Panc1 (cell line): ENCODE data around the gene RNF213. TPM values are rescaled to one million over a fixed set of nuclear protein-coding genes. Genes with fewer than 3 reads are reported as not detected.

Source experiments
- ATAC-seq: fragments of 200-7000 bp; cut with Tn5 transposase; 2 replicates; pipeline ENCODE4 v1.9.1; 2020; ENCODE audit warnings: mild to moderate bottlenecking, moderate library complexity
- BruUV-seq: library from RNA; stranded (reverse); fragments of 400-500 nt; replicated peaks from 2 replicates; lab custom pipeline; 2021; lab: Mats Ljungman, UMichigan
- CTCF ChIA-PET: fragments of 300-600 bp; sonication (Branson Sonifier 250); formaldehyde crosslinking; loops from one replicate; lab custom pipeline; 2022; ENCODE audit warnings: antibody characterized with exemption; lab: Charles Lee
- POLR2A ChIA-PET: fragments of 300-600 bp; sonication (Branson Sonifier 250); formaldehyde crosslinking; loops from one replicate; lab custom pipeline; 2022; ENCODE audit warnings: antibody characterized with exemption; lab: Charles Lee
- DNase-seq: peaks from one replicate; pipeline ENCODE4 v3.0.0-alpha.2; 2010; ENCODE audit warnings: low read depth, low spot score
- H3K27ac ChIP-seq: 2 replicates; pipeline ENCODE4 v1.5.1; 2011; ENCODE audit warnings: mild to moderate bottlenecking, low read length, inconsistent platforms
- H3K27me3 ChIP-seq: fragments of 200-500 bp; sonication (Bioruptor generic); 2 replicates; pipeline ENCODE4 v1.6.0; 2014; ENCODE audit warnings: low read length, inconsistent platforms; ENCODE audit not compliant: control insufficient read depth, insufficient read depth
- H3K36me3 ChIP-seq: fragments of 200-500 bp; sonication (Bioruptor generic); 2 replicates; pipeline ENCODE4 v1.5.1; 2014; ENCODE audit warnings: inconsistent platforms, mild to moderate bottlenecking, low read length, moderate library complexity; ENCODE audit not compliant: control insufficient read depth, insufficient read depth
- H3K4me1 ChIP-seq: 2 replicates; pipeline ENCODE4 v1.5.1; 2011; ENCODE audit warnings: inconsistent platforms, mild to moderate bottlenecking, low read length, moderate library complexity; ENCODE audit not compliant: control insufficient read depth, insufficient read depth
- H3K4me3 ChIP-seq, 2 experiments: 2 replicates each; pipeline ENCODE4 v1.5.1; 2011 to 2012; ENCODE audit warnings: low read depth in 2 of 2, low read length in 2 of 2, mild to moderate bottlenecking in 2 of 2, inconsistent platforms in 1 of 2, moderate library complexity in 1 of 2
- H3K9me3 ChIP-seq: fragments of 200-500 bp; sonication (Bioruptor generic); 2 replicates; pipeline ENCODE4 v1.5.1; 2014; ENCODE audit warnings: low read depth, mild to moderate bottlenecking, inconsistent platforms, low read length, moderate library complexity; ENCODE audit not compliant: control insufficient read depth, insufficient read depth
- CTCF ChIP-seq: fragments of 450-650 bp; IDR thresholded peaks from 2 replicates; pipeline ENCODE4 v1.5.1; 2017; ENCODE audit warnings: mild to moderate bottlenecking
- POLR2AphosphoS5 ChIP-seq: IDR thresholded peaks from 2 replicates; pipeline ENCODE4 v1.6.1; 2012; ENCODE audit warnings: mild to moderate bottlenecking, low read depth, low read length, moderate library complexity
- REST ChIP-seq, 2 experiments: IDR thresholded peaks; 2 replicates each; pipeline ENCODE4 v1.6.1; 2011 to 2012; ENCODE audit warnings: low read depth in 2 of 2, control low read depth in 1 of 2, low read length in 1 of 2, mild to moderate bottlenecking in 1 of 2, moderate library complexity in 1 of 2; ENCODE audit not compliant: insufficient read depth in 1 of 2
- SIN3A ChIP-seq: IDR thresholded peaks from 2 replicates; pipeline ENCODE4 v1.6.1; 2012; ENCODE audit warnings: low read depth, mild to moderate bottlenecking, low read length, moderate library complexity, borderline replicate concordance; ENCODE audit not compliant: insufficient read depth
- TCF7L2 ChIP-seq: IDR thresholded peaks from 2 replicates; pipeline ENCODE4 v1.6.1; 2011; ENCODE audit warnings: mild to moderate bottlenecking, low read depth, low read length, inconsistent platforms
- in situ Hi-C: cut with HindIII; loops from 2 replicates; pipeline ENCODE4 v1.10.0; 2016; ENCODE audit warnings: low sequenced_read_pairs, low pct_unique_long_range_greater_than_20kb
- intact Hi-C: fragments of 100-400 bp; cut with micrococcal nuclease; formaldehyde crosslinking; loops from one replicate; pipeline ENCODE4 v1.10.0; 2022; ENCODE audit not compliant: unreplicated experiment
- total RNA-seq: library from RNA; stranded (reverse); gene quantifications from one replicate; pipeline ENCODE4 v1.2.1, GENCODE V29; 2021; ENCODE audit not compliant: unreplicated experiment

RNF213 gene
- total RNA-seq, 1 experiment from 2014 or later, result 230 TPM

- intact Hi-C loops (no loop called here), in situ Hi-C loops (no loop called here)
- peaks cover 63% of the 10 kb centered on the region for H3K4me1 ChIP-seq
- ATAC-seq, result peak; percentile 75
- H3K4me3 ChIP-seq, result peak overlapping the region; percentile 48 to 49
- ChIA-PET POLR2A (no interaction called here), CTCF (no interaction called here)
- no peak for DNase-seq
- no TSS peak for BruUV-seq
- no peaks in the 10 kb centered on the region; the same call in none of the 2 replicates for H3K36me3 ChIP-seq
- H3K27ac ChIP-seq, result peak overlapping the region; percentile 98
- peak; percentile 80 to 92 for TF ChIP-seq REST (IDR thresholded peaks at IDR 0.05; ENCODE audit: insufficient read depth in 1 of 2, low read depth in 2 of 2, low read length in 1 of 2)
- peak; percentile 81; the same call in 1 of the 2 replicates for TF ChIP-seq SIN3A
- no peak for TF ChIP-seq CTCF
- H3K9me3 ChIP-seq, result no peaks in the 10 kb centered on the region
- no peaks in the 10 kb centered on the region for H3K27me3 ChIP-seq
These were observed 550 bp upstream of the RNF213 start for GRCh38 chr17:80260069-80260535.

GRCh38 chr17:80261159-80261894, 675 bp downstream of the RNF213 start:
- DNase-seq, result no peak
- no TSS peak for BruUV-seq

GRCh38 chr17:80261895-80262279, 1.2 kb downstream of the RNF213 start:
- Histone ChIP-seq H3K27me3 (no peaks in the 10 kb centered on the region), H3K36me3 (no peaks in the 10 kb centered on the region; the same call in none of the 2 replicates), H3K27ac (peak overlapping the region; percentile 78), H3K9me3 (no peaks in the 10 kb centered on the region), H3K4me1 (peaks cover 53% of the 10 kb centered on the region), H3K4me3 (peak overlapping the region; percentile 70 to 78)
- TF ChIP-seq POLR2AphosphoS5 (no peak; the same call in 1 of the 2 replicates), TCF7L2 (no peak), CTCF (no peak), REST (IDR thresholded peaks at IDR 0.05; ENCODE audit: insufficient read depth in 1 of 2, low read depth in 2 of 2, low read length in 1 of 2) (no peak)
- DNase-seq (no peak), ATAC-seq (no peak)
- no TSS peak for BruUV-seq
- in situ Hi-C loops (no loop called here), intact Hi-C loops (no loop called here)
- ChIA-PET CTCF (no interaction called here), POLR2A (interaction anchor here (0.6 kb wide), 1 partner anchor 62 kb away, joined by 4 read pairs; no protein-coding TSS in a partner anchor)

More at GRCh38 chr17:80261159-80261894, 675 bp downstream of the RNF213 start:
- intact Hi-C loops (no loop called here), in situ Hi-C loops (no loop called here)
- CTCF ChIA-PET, result no interaction called here
- peak overlapping the region; percentile 70 to 78 for H3K4me3 ChIP-seq
- 0 out of 2 replicates have a peak, but pooled peaks have one; percentile 40 for TF ChIP-seq SIN3A
- no peak for TF ChIP-seq TCF7L2
- TF ChIP-seq POLR2AphosphoS5, result peak; percentile 20; the same call in 1 of the 2 replicates
- no peaks in the 10 kb centered on the region for H3K9me3 ChIP-seq
- H3K27ac ChIP-seq, result peak overlapping the region; percentile 78
- H3K4me1 ChIP-seq, result peaks cover 54% of the 10 kb centered on the region
- no peaks in the 10 kb centered on the region for H3K27me3 ChIP-seq
- ATAC-seq, result peak; percentile 0; the same call in 1 of the 2 replicates
- H3K36me3 ChIP-seq, result no peaks in the 10 kb centered on the region; the same call in none of the 2 replicates
- POLR2A ChIA-PET, result no interaction called here
